ENCODE results near the gene WSCD1. TPM values are rescaled to one million over a fixed set of nuclear protein-coding genes. Genes with fewer than 3 reads are reported as not detected.

Gene WSCD1
- total and polyA plus RNA-seq, 2 donors (not counting 3 experiments of a cell fraction or from before 2014, with no cell fraction given): 21.5 to 49.4 TPM

GRCh38 chr17:6085812-6086211, 15.6 kb downstream of the WSCD1 start:
- Histone ChIP-seq H3K9me3 (replicated peaks; ENCODE audit: control insufficient read depth, insufficient read depth, low read length) (no peaks in the 10 kb centered on the region), H2AFZ (ENCODE audit: low read depth, low read length) (no peak overlapping the region), H3K4me2 (ENCODE audit: insufficient read depth, low read length) (no peak overlapping the region), H3K79me2 (ENCODE audit: control insufficient read depth, insufficient read depth, low read length) (no peaks in the 10 kb centered on the region), H4K20me1 (replicated peaks; ENCODE audit: control insufficient read depth, extremely low read depth, insufficient read depth, low read length) (no peaks in the 10 kb centered on the region), H3K4me3 (replicated peaks in 1 of 3; ENCODE audit: insufficient read depth in 1 of 3, low read depth in 1 of 3, low read length in 3 of 3) (no peak overlapping the region), H3K9me1 (replicated peaks; ENCODE audit: control insufficient read depth, extremely low read depth, insufficient read depth, low read length) (no peaks in the 10 kb centered on the region), H3K4me1 (ENCODE audit: control insufficient read depth, extremely low read depth, insufficient read depth, low read length) (peaks cover 6% of the 10 kb centered on the region), H3K27ac (ENCODE audit: insufficient read depth, low read depth, low read length) (no peak overlapping the region), H3K27me3 (ENCODE audit: control insufficient read depth in 2 of 2, insufficient read depth in 2 of 2, low read length in 2 of 2) (no peaks in the 10 kb centered on the region), H3K36me3 (ENCODE audit: control insufficient read depth in 2 of 2, extremely low read depth in 1 of 2, insufficient read depth in 2 of 2, low read length in 2 of 2) (peaks cover 3 to 13% of the 10 kb centered on the region in 2 experiments), H3K9ac (replicated peaks; ENCODE audit: extremely low read depth, insufficient read depth, low read length) (no peak overlapping the region)
- intact Hi-C loops (cut with micrococcal nuclease): no loop called here
- no peak for TF ChIP-seq MYC (IDR thresholded peaks at IDR 0.05; ENCODE audit: low read depth, low read length)
- TF ChIP-seq GATA2 (IDR thresholded peaks at IDR 0.05; ENCODE audit: insufficient read depth, insufficient read length, low read depth, low read length): no peak
- TF ChIP-seq MAX (IDR thresholded peaks at IDR 0.05; ENCODE audit: insufficient read depth, insufficient read length): no peak
- TF ChIP-seq CTCF (IDR thresholded peaks at IDR 0.05; ENCODE audit: extremely low read depth in 1 of 2, insufficient read depth in 1 of 2, low read depth in 1 of 2, low read length in 2 of 2): no peak
- TF ChIP-seq POLR2A (IDR thresholded peaks at IDR 0.05; ENCODE audit: low read depth, low read length): no peak
- no peak for TF ChIP-seq JUN (IDR thresholded peaks at IDR 0.05; ENCODE audit: borderline replicate concordance, insufficient read depth, insufficient read length, low read depth)
- no peak for TF ChIP-seq FOS (IDR thresholded peaks at IDR 0.05; ENCODE audit: borderline replicate concordance, insufficient read depth, low read length)
- no peak for TF ChIP-seq EZH2 (IDR thresholded peaks at IDR 0.05; ENCODE audit: borderline replicate concordance, low read depth, low read length, severe bottlenecking)
- TF ChIP-seq POLR2AphosphoS5 (IDR thresholded peaks at IDR 0.05; ENCODE audit: insufficient read depth, low read depth, low read length): no peak
- dilution Hi-C loops (cut with MboI; ENCODE audit: extremely low pct_ligation_motif_present, low sequenced_read_pairs): no loop called here
- CTCF ChIA-PET: interaction anchor here (1.8 kb wide), 1 partner anchor 14 kb away, joined by 4 read pairs; no protein-coding TSS in a partner anchor
- POLR2A ChIA-PET: no interaction called here
- DNase-seq (ENCODE audit: low read depth, low spot score): no peak
- no peak for FAIRE-seq
- no TSS peak for BruUV-seq (replicated peaks)

Data from endothelial cell of umbilical vein (primary cell).